GM23248 (cell line): Measurements from ENCODE around the gene DZIP1. TPM values are rescaled to one million over a fixed set of nuclear protein-coding genes. Genes with fewer than 3 reads are reported as not detected.
"Not testable (repeated sequence)": the region's sequence is repeated elsewhere in the genome, so short reads cannot be mapped to it uniquely, and the experiment has no call there.

Experiments used
- DNase-seq: peaks from one replicate; pipeline ENCODE4 v3.0.0-alpha.2; 2015
- H2AFZ ChIP-seq: fragments of 200-600 bp; sonication (generic); 2 replicates; pipeline ENCODE4 v1.6.1; 2016; ENCODE audit warnings: antibody characterized with exemption
- H3F3A ChIP-seq: fragments of 200-600 bp; sonication (generic); 2 replicates; pipeline ENCODE4 v1.6.1; 2016; ENCODE audit warnings: mild to moderate bottlenecking, antibody characterized with exemption, mixed run types; ENCODE audit not compliant: insufficient read depth
- H3K27ac ChIP-seq: fragments of 200-600 bp; sonication (generic); 2 replicates; pipeline ENCODE4 v1.5.1; 2016; ENCODE audit warnings: mild to moderate bottlenecking
- H3K27me3 ChIP-seq: fragments of 200-600 bp; sonication (generic); replicated peaks from 2 replicates; pipeline ENCODE4 v1.6.1; 2016; ENCODE audit warnings: mild to moderate bottlenecking; ENCODE audit not compliant: insufficient read depth
- H3K36me3 ChIP-seq: fragments of 200-600 bp; sonication (generic); 2 replicates; pipeline ENCODE4 v1.6.1; 2016; ENCODE audit warnings: low read depth, mild to moderate bottlenecking
- H3K4me1 ChIP-seq: fragments of 200-600 bp; sonication (generic); 2 replicates; pipeline ENCODE4 v1.6.1; 2016; ENCODE audit warnings: mild to moderate bottlenecking; ENCODE audit not compliant: insufficient read depth
- H3K4me2 ChIP-seq: fragments of 200-600 bp; sonication (generic); one replicate; pipeline ENCODE4 v1.6.1; 2016; ENCODE audit warnings: mild to moderate bottlenecking; ENCODE audit not compliant: unreplicated experiment
- H3K4me3 ChIP-seq: fragments of 200-600 bp; sonication (generic); 2 replicates; pipeline ENCODE4 v1.5.1; 2016; ENCODE audit warnings: mild to moderate bottlenecking
- H3K79me2 ChIP-seq: fragments of 200-600 bp; sonication (generic); 2 replicates; pipeline ENCODE4 v1.6.1; 2016; ENCODE audit warnings: mild to moderate bottlenecking; ENCODE audit not compliant: insufficient read depth
- H3K9ac ChIP-seq: fragments of 200-600 bp; sonication (generic); 2 replicates; pipeline ENCODE4 v1.6.1; 2016; ENCODE audit warnings: mild to moderate bottlenecking
- H3K9me2 ChIP-seq: fragments of 200-600 bp; sonication (generic); 2 replicates; pipeline ENCODE4 v1.6.1; 2016; ENCODE audit warnings: mixed run types, mild to moderate bottlenecking, moderate library complexity; ENCODE audit not compliant: insufficient read depth
- H3K9me3 ChIP-seq: fragments of 200-600 bp; sonication (generic); one replicate; pipeline ENCODE4 v1.6.1; 2017; ENCODE audit warnings: low read depth
- H4K20me1 ChIP-seq: fragments of 200-600 bp; sonication (generic); 2 replicates; pipeline ENCODE4 v1.6.0; 2016; ENCODE audit not compliant: insufficient read depth
- EZH2 ChIP-seq: fragments of 200-600 bp; sonication (generic); IDR thresholded peaks from 2 replicates; pipeline ENCODE4 v1.6.1; 2018; ENCODE audit warnings: antibody characterized with exemption, mild to moderate bottlenecking; ENCODE audit not compliant: insufficient read depth, poor library complexity, severe bottlenecking
- EZH2phosphoT487 ChIP-seq: fragments of 200-600 bp; sonication (generic); IDR thresholded peaks from 2 replicates; pipeline ENCODE4 v1.6.1; 2018; ENCODE audit warnings: antibody characterized with exemption, moderate library complexity, mild to moderate bottlenecking, low read depth; ENCODE audit not compliant: insufficient read depth
- whole genome bisulfite sequencing, 2 experiments: methylation state at CpG; one replicate each; pipeline ENCODE4 v1.1.6; 2015 to 2017; ENCODE audit warnings: low lambda C conversion rate in 2 of 2, low coverage in 1 of 2; ENCODE audit errors: missing lambda C conversion rate in 2 of 2; 5-methylcytosine and 5-hydroxymethylcytosine counted together
- in situ Hi-C: fragments of 300-500 bp; cut with MboI; formaldehyde crosslinking; loops from 2 replicates; pipeline ENCODE4 v1.15.0; 2020
- polyA plus RNA-seq: library from polyadenylated mRNA; unstranded; fragments of >200 nt; fragmentation: Nextera tagmentation; extraction: Ambion mirVana; gene quantifications from 2 replicates; pipeline ENCODE4 v1.2.1, GENCODE V29; 2016
- total RNA-seq: library from RNA; depleted of rRNA; stranded (reverse); fragments of >200 nt; shearing (Covaris generic); gene quantifications from 2 replicates; pipeline ENCODE4 v1.2.3, GENCODE V29; 2014; rRNA removed

The DZIP1 gene, protein sequence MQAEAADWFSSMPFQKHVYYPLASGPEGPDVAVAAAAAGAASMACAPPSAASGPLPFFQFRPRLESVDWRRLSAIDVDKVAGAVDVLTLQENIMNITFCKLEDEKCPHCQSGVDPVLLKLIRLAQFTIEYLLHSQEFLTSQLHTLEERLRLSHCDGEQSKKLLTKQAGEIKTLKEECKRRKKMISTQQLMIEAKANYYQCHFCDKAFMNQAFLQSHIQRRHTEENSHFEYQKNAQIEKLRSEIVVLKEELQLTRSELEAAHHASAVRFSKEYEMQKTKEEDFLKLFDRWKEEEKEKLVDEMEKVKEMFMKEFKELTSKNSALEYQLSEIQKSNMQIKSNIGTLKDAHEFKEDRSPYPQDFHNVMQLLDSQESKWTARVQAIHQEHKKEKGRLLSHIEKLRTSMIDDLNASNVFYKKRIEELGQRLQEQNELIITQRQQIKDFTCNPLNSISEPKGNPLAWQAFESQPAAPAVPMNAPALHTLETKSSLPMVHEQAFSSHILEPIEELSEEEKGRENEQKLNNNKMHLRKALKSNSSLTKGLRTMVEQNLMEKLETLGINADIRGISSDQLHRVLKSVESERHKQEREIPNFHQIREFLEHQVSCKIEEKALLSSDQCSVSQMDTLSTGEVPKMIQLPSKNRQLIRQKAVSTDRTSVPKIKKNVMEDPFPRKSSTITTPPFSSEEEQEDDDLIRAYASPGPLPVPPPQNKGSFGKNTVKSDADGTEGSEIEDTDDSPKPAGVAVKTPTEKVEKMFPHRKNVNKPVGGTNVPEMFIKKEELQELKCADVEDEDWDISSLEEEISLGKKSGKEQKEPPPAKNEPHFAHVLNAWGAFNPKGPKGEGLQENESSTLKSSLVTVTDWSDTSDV
- total RNA-seq, result 22.8 and 25.3 TPM in 2 replicates
- 5.8 and 8.0 TPM in 2 replicates for polyA plus RNA-seq

GRCh38 chr13:95644601-95645052 is at the start of gene DZIP1:
DZIP1 (minus strand) TSS chr13:95644706; CDS start chr13:95642029, 2,677 bp downstream.
- Histone ChIP-seq H3K4me2 (peak within 1 kb of the TSS; percentile 90), H3K9me3 (no peaks in the 10 kb centered on the region), H3K27me3 (no peaks in the 10 kb centered on the region), H3K27ac (peak within 1 kb of the TSS; percentile 58), H3K36me3 (peaks cover 6% of the 10 kb centered on the region; the same call in 1 of the 2 replicates), H3K4me1 (peaks cover 12% of the 10 kb centered on the region), H3K4me3 (peak within 1 kb of the TSS; percentile 79), H3F3A (0 out of 2 replicates have a peak, but pooled peaks cover 7% of the 10 kb centered on the region), H3K79me2 (peaks cover 24% of the 10 kb centered on the region), H3K9me2 (no peaks in the 10 kb centered on the region), H2AFZ (peak within 1 kb of the TSS; percentile 100), H4K20me1 (no peaks in the 10 kb centered on the region), H3K9ac (peak within 1 kb of the TSS; percentile 76)
- in situ Hi-C loops, result no loop called here
- peak; percentile 95 for DNase-seq
- no peak for TF ChIP-seq EZH2phosphoT487
- no peak for TF ChIP-seq EZH2
- WGBS, 2 experiments, result 0 to 2% methylated on average over 24 to 30 of the region's 30 CpGs

- DNase-seq, H2AFZ ChIP-seq, H3F3A ChIP-seq, H3K9me2 ChIP-seq, H3K27me3 ChIP-seq, H3K4me2 ChIP-seq, H3K36me3 ChIP-seq, in situ Hi-C loops, H3K27ac ChIP-seq, H3K4me3 ChIP-seq, H3K9me3 ChIP-seq, H4K20me1 ChIP-seq, H3K4me1 ChIP-seq, H3K9ac ChIP-seq: not testable (repeated sequence)
- H3K79me2 ChIP-seq, result peaks cover 41% of the 10 kb centered on the region
- WGBS, 2 experiments, result 85 to 97% methylated on average over 5 to 27 of the region's 28 CpGs
Measured at GRCh38 chr13:95690986-95691385, 46.5 kb upstream of the DZIP1 start.

DNA sequence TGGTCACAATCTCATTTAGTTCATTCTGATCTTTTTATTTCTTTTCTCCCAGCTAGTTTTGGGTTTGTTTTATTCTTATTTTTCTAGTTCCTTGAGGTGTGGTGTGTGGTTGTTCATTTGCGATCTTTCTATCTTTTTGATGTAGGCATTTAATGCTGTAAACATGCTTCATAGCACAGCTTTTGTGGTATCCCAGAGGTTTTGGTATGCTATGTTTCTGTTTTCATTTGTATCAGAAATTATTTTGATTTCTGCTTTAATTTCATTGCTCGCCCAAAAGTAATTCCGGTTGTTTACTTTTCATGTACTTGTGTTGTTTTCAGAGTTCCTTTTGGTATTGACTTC is 45.0 kb upstream of the DZIP1 start:
- H4K20me1 ChIP-seq, result peaks cover 5% of the 10 kb centered on the region; the same call in 1 of the 2 replicates
- no peaks in the 10 kb centered on the region for H3K27me3 ChIP-seq
- H3K9ac ChIP-seq, result no peak overlapping the region
- H3K27ac ChIP-seq, result no peak overlapping the region
- no peak overlapping the region for H2AFZ ChIP-seq
- WGBS, 2 experiments, result 99 to 100% methylated on average over 3 of the region's 3 CpGs
- DNase-seq, result no peak
- TF ChIP-seq EZH2phosphoT487 (no peak), EZH2 (no peak)
- no peaks in the 10 kb centered on the region for H3K36me3 ChIP-seq
- peaks cover 55% of the 10 kb centered on the region for H3K79me2 ChIP-seq
- H3K4me1 ChIP-seq, result no peaks in the 10 kb centered on the region
- H3K9me3 ChIP-seq, result no peaks in the 10 kb centered on the region
- no peak overlapping the region for H3K4me3 ChIP-seq
- no peaks in the 10 kb centered on the region for H3F3A ChIP-seq
- in situ Hi-C loops, result no loop called here
- no peaks in the 10 kb centered on the region for H3K9me2 ChIP-seq
- no peak overlapping the region for H3K4me2 ChIP-seq

DNA sequence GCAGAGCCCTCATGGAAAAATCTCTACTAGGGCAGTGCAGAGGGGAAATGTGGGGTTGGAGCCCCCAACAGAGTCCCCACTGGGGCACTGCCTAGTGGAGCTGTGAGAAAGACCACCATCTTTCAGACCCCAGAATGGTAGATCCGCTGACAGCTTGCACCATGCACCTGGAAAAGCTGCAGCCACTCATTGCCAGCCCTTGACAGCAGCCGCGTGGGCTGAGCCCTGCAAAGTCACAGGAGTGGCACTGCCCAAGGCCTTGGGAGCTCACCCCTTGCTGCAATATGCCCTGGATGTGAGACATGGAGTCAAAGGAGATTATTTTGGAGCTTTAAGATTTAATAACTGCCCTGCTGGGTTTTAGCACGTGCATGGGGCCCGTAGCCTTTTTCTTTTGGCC is 40.5 kb upstream of the DZIP1 start:
- H3K27me3 ChIP-seq, DNase-seq, H3K9me2 ChIP-seq, H3K9ac ChIP-seq, H3K4me3 ChIP-seq, H3K36me3 ChIP-seq, H2AFZ ChIP-seq, H3K27ac ChIP-seq, H3K4me2 ChIP-seq, H4K20me1 ChIP-seq, in situ Hi-C loops, H3F3A ChIP-seq, H3K4me1 ChIP-seq, H3K9me3 ChIP-seq: not testable (repeated sequence)
- 90 to 93% methylated on average over 5 of the region's 5 CpGs for WGBS, 2 experiments
- H3K79me2 ChIP-seq, result peaks cover 100% of the 10 kb centered on the region
